GM21786 (cell line): ENCODE measurements around the gene JUNB.

Source experiments
- ATAC-seq: cut with Tn5 transposase; IDR thresholded peaks from one replicate; pipeline ENCODE4 v1.9.1; 2021; ENCODE audit not compliant: unreplicated experiment

JUNB gene

GRCh38 chr19:12791345-12792050 is at the start of gene JUNB:
Gene JUNB, plus strand, starts transcription at chr19:12791486. Its CDS starts 286 bp downstream, at chr19:12791772.
- peak; percentile 22 for ATAC-seq

- ATAC-seq: no peak
Observed at GRCh38 chr19:12745166-12745897, 46.0 kb upstream of the JUNB start.

GRCh38 chr19:12748489-12748888 is 42.8 kb upstream of the JUNB start:
- ATAC-seq: no peak

- ATAC-seq: no peak
Observed at GRCh38 chr19:12749938-12750521, 41.3 kb upstream of the JUNB start.

- no peak for ATAC-seq
Observed at GRCh38 chr19:12750851-12751250, 40.4 kb upstream of the JUNB start.

- ATAC-seq: no peak
Observed at GRCh38 chr19:12751635-12752034, 39.7 kb upstream of the JUNB start, which contains the start of gene BEST2. Gene BEST2, plus strand, starts transcription at chr19:12751791. Its CDS starts 802 bp downstream, at chr19:12752593.

- ATAC-seq: no peak
Observed at GRCh38 chr19:12752056-12752781, 39.1 kb upstream of the JUNB start.

- no peak for ATAC-seq
Observed at GRCh38 chr19:12754465-12755196, 36.7 kb upstream of the JUNB start.

- ATAC-seq: no peak
Observed at GRCh38 chr19:12756150-12756883, 35.0 kb upstream of the JUNB start.

- no peak for ATAC-seq
Observed at GRCh38 chr19:12757544-12758274, 33.6 kb upstream of the JUNB start.

GRCh38 chr19:12759686-12760085 is 31.6 kb upstream of the JUNB start:
- no peak for ATAC-seq

GRCh38 chr19:12763100-12763499 is 28.2 kb upstream of the JUNB start:
- ATAC-seq: no peak

GRCh38 chr19:12764698-12765097 is 26.6 kb upstream of the JUNB start:
- ATAC-seq: no peak

- ATAC-seq: no peak
Observed at GRCh38 chr19:12766051-12766521, 25.2 kb upstream of the JUNB start.

- no peak for ATAC-seq
Observed at GRCh38 chr19:12767150-12767549, 24.1 kb upstream of the JUNB start.

- ATAC-seq: no peak
Observed at GRCh38 chr19:12767666-12768065, 23.6 kb upstream of the JUNB start.

GRCh38 chr19:12769689-12770088 is 21.6 kb upstream of the JUNB start:
- ATAC-seq: no peak

GRCh38 chr19:12770922-12771321 is 20.4 kb upstream of the JUNB start:
- no peak for ATAC-seq

- no peak for ATAC-seq
Observed at GRCh38 chr19:12772323-12772722, 19.0 kb upstream of the JUNB start.
